Measurements from ENCODE around the gene ST3GAL6. TPM values are rescaled to one million over a fixed set of nuclear protein-coding genes. Genes with fewer than 3 reads are reported as not detected.

Gene ST3GAL6
- total and polyA plus RNA-seq, 9 of the 15 experiments (the other 6 are each of a cell fraction or from before 2014, with no cell fraction given), result 0.14 TPM; not detected in 8

GRCh38 chr3:98725352-98725751 is 37.8 kb upstream of the ST3GAL6 start:
- CTCF ChIA-PET (ENCODE audit: low intra/inter-chr PET ratio), result no interaction called here
- H3K79me2 ChIP-seq (ENCODE audit: control insufficient read depth, insufficient read depth, low read length), result no peaks in the 10 kb centered on the region
- H3K4me2 ChIP-seq (ENCODE audit: insufficient read depth, low read length), result no peak overlapping the region
- ATAC-seq, result no peak
- H3K36me3 ChIP-seq (ENCODE audit: control insufficient read depth, insufficient read depth, low read length), result no peaks in the 10 kb centered on the region
- no peaks in the 10 kb centered on the region for H3K9me1 ChIP-seq (ENCODE audit: control insufficient read depth, insufficient read depth, low read length)
- no peak overlapping the region for H2AFZ ChIP-seq (ENCODE audit: low read depth, low read length)
- POLR2A ChIA-PET, result no interaction called here
- TF ChIP-seq ZNF316 (IDR thresholded peaks at IDR 0.05), result peak; percentile 34
- TF ChIP-seq ZNF224 (CRISPR knock-in tag; IDR thresholded peaks at IDR 0.05), result no peak
- BruUV-seq (replicated peaks), result no TSS peak
- WGBS (ENCODE audit: insufficient coverage, low coverage, missing lambda C conversion rate), result 0% methylated on average over 2 of the region's 2 CpGs
- no peak overlapping the region for H3K9ac ChIP-seq (ENCODE audit: insufficient read depth in 1 of 2, low read depth in 2 of 2, low read length in 2 of 2)
- in situ Hi-C loops (cut with MboI) (no loop called here), intact Hi-C loops (cut with micrococcal nuclease) (no loop called here)
- no peaks in the 10 kb centered on the region for H3K4me1 ChIP-seq (replicated peaks in 1 of 2; ENCODE audit: control insufficient read depth in 2 of 2, insufficient read depth in 2 of 2, low read length in 2 of 2)
- H3K9me3 ChIP-seq (replicated peaks; ENCODE audit: control insufficient read depth, insufficient read depth, low read depth, low read length), result no peaks in the 10 kb centered on the region
- DNase-seq (ENCODE audit: extremely low read depth in 1 of 4, low spot score in 3 of 4), result no peak
- H3K4me3 ChIP-seq, result no peak overlapping the region
- H3K27me3 ChIP-seq (ENCODE audit: control insufficient read depth in 2 of 2, insufficient read depth in 2 of 2, low read length in 2 of 2), result no peaks in the 10 kb centered on the region; a peak in 1 of 5 replicates
- no peak for FAIRE-seq
- no peak overlapping the region for H3K27ac ChIP-seq (ENCODE audit: extremely low read depth, low read depth, low read length)
- no peaks in the 10 kb centered on the region for H4K20me1 ChIP-seq (replicated peaks; ENCODE audit: control insufficient read depth, insufficient read depth, low read length)

GRCh38 chr3:98726084-98726483 is 37.1 kb upstream of the ST3GAL6 start:
- Histone ChIP-seq H3K27ac (ENCODE audit: extremely low read depth, low read depth, low read length) (no peak overlapping the region), H3K4me2 (ENCODE audit: insufficient read depth, low read length) (no peak overlapping the region), H3K36me3 (ENCODE audit: control insufficient read depth, insufficient read depth, low read length) (no peaks in the 10 kb centered on the region), H4K20me1 (replicated peaks; ENCODE audit: control insufficient read depth, insufficient read depth, low read length) (no peaks in the 10 kb centered on the region), H3K9ac (ENCODE audit: insufficient read depth in 1 of 2, low read depth in 2 of 2, low read length in 2 of 2) (no peak overlapping the region), H3K79me2 (ENCODE audit: control insufficient read depth, insufficient read depth, low read length) (no peaks in the 10 kb centered on the region), H3K9me3 (replicated peaks; ENCODE audit: control insufficient read depth, insufficient read depth, low read depth, low read length) (no peaks in the 10 kb centered on the region), H3K4me3 (no peak overlapping the region), H3K27me3 (ENCODE audit: control insufficient read depth in 2 of 2, insufficient read depth in 2 of 2, low read length in 2 of 2) (no peaks in the 10 kb centered on the region; a peak in 2 of 5 replicates), H3K9me1 (ENCODE audit: control insufficient read depth, insufficient read depth, low read length) (no peaks in the 10 kb centered on the region), H3K4me1 (replicated peaks in 1 of 2; ENCODE audit: control insufficient read depth in 2 of 2, insufficient read depth in 2 of 2, low read length in 2 of 2) (no peaks in the 10 kb centered on the region), H2AFZ (ENCODE audit: low read depth, low read length) (no peak overlapping the region)
- BruUV-seq (replicated peaks), result no TSS peak
- DNase-seq (ENCODE audit: extremely low read depth in 1 of 4, low spot score in 3 of 4) (no peak), ATAC-seq (no peak), FAIRE-seq (no peak)
- in situ Hi-C loops (cut with MboI) (no loop called here), intact Hi-C loops (cut with micrococcal nuclease) (no loop called here)
- POLR2A ChIA-PET, result no interaction called here
- CTCF ChIA-PET (ENCODE audit: low intra/inter-chr PET ratio), result no interaction called here
- WGBS (ENCODE audit: insufficient coverage, low coverage, missing lambda C conversion rate), result no CpG with 5 or more reads among the region's 1 CpG
- no peak for TF ChIP-seq FOXJ3 (CRISPR knock-in tag; IDR thresholded peaks at IDR 0.05)
- TF ChIP-seq PCBP2 (IDR thresholded peaks at IDR 0.05; ENCODE audit: low read depth, low read length, poor library complexity, severe bottlenecking), result no peak
- no peak for TF ChIP-seq LCOR (CRISPR knock-in tag; IDR thresholded peaks at IDR 0.05)
- TF ChIP-seq TSC22D4 (tag; IDR thresholded peaks at IDR 0.05), result no peak
- no peak for TF ChIP-seq ZNF212 (CRISPR knock-in tag; IDR thresholded peaks at IDR 0.05)
- no peak for TF ChIP-seq OTX1 (CRISPR knock-in tag; IDR thresholded peaks at IDR 0.05)
- no peak for TF ChIP-seq ZNF444 (CRISPR knock-in tag; IDR thresholded peaks at IDR 0.05)
- TF ChIP-seq TEAD4 (IDR thresholded peaks at IDR 0.05; ENCODE audit: low read length), result no peak
- TF ChIP-seq TEAD4 (CRISPR knock-in tag; IDR thresholded peaks at IDR 0.05; ENCODE audit: borderline replicate concordance), result no peak
- TF ChIP-seq NFE2 (IDR thresholded peaks at IDR 0.05; ENCODE audit: low read depth), result no peak
- TF ChIP-seq MBD1 (CRISPR knock-in tag; IDR thresholded peaks at IDR 0.05), result no peak
- no peak for TF ChIP-seq MCM5 (IDR thresholded peaks at IDR 0.05; ENCODE audit: low read depth)
- no peak for TF ChIP-seq PCBP1 (IDR thresholded peaks at IDR 0.05; ENCODE audit: low read depth, low read length, poor library complexity, severe bottlenecking)
- no peak for TF ChIP-seq ZNF766 (CRISPR knock-in tag; conservative IDR thresholded peaks at IDR 0.05)

Measured in K562 (cell line).